Neural cell (in vitro differentiated cells): Measurements from ENCODE around the gene ABHD13. TPM values are rescaled to one million over a fixed set of nuclear protein-coding genes. Genes with fewer than 3 reads are reported as not detected.

ENCODE experiments used
- H2AFZ ChIP-seq: fragments of 200-600, 300-800 bp; sonication (generic), shearing (Covaris generic); 2 replicates; pipeline ENCODE4 v1.6.0; 2014; ENCODE audit warnings: low read depth, mild to moderate bottlenecking, antibody characterized with exemption, low read length, moderate library complexity
- H3F3A ChIP-seq: fragments of 200-600 bp; shearing (Covaris generic); 2 replicates; pipeline ENCODE4 v1.6.1; 2016; ENCODE audit warnings: mild to moderate bottlenecking, moderate library complexity, mixed read lengths, antibody characterized with exemption, low read length; ENCODE audit not compliant: insufficient read depth, poor library complexity, severe bottlenecking
- H3K27ac ChIP-seq: fragments of 200-600, 300-800 bp; sonication (generic), shearing (Covaris generic); 2 replicates; pipeline ENCODE4 v1.5.1; 2014; ENCODE audit warnings: mild to moderate bottlenecking, low read length, moderate library complexity
- H3K27me3 ChIP-seq: fragments of 300-800, 200-600 bp; sonication (generic), shearing (Covaris generic); 2 replicates; pipeline ENCODE4 v1.6.0; 2014; ENCODE audit warnings: mild to moderate bottlenecking, low read depth, low read length, moderate library complexity; ENCODE audit not compliant: insufficient read depth
- H3K36me3 ChIP-seq: fragments of 300-800, 200-600 bp; sonication (generic), shearing (Covaris generic); 2 replicates; pipeline ENCODE4 v1.5.1; 2014; ENCODE audit warnings: mild to moderate bottlenecking, antibody characterized with exemption, low read length, moderate library complexity; ENCODE audit not compliant: insufficient read depth
- H3K4me2 ChIP-seq: fragments of 300-800, 200-600 bp; sonication (generic), shearing (Covaris generic); 2 replicates; pipeline ENCODE4 v1.6.0; 2014; ENCODE audit warnings: mild to moderate bottlenecking, low read length
- H3K4me3 ChIP-seq: fragments of 300-800, 200-600 bp; sonication (generic), shearing (Covaris generic); 2 replicates; pipeline ENCODE4 v1.5.1; 2014; ENCODE audit warnings: mild to moderate bottlenecking, low read length, moderate library complexity
- H3K79me2 ChIP-seq: fragments of 200-600 bp; shearing (Covaris generic); replicated peaks from 2 replicates; pipeline ENCODE4 v1.6.0; 2014; ENCODE audit warnings: mild to moderate bottlenecking, low read length, moderate library complexity; ENCODE audit not compliant: insufficient read depth
- H3K9ac ChIP-seq: fragments of 300-800, 200-600 bp; sonication (generic), shearing (Covaris generic); 2 replicates; pipeline ENCODE4 v1.6.1; 2016; ENCODE audit warnings: mild to moderate bottlenecking, low read length, mixed read lengths
- H3K9me2 ChIP-seq: fragments of 200-600 bp; shearing (Covaris generic); 2 replicates; pipeline ENCODE4 v1.6.1; 2016; ENCODE audit warnings: mild to moderate bottlenecking, low read length, mixed read lengths; ENCODE audit not compliant: insufficient read depth
- H3K9me3 ChIP-seq: fragments of 200-600, 300-800 bp; sonication (generic), shearing (Covaris generic); 2 replicates; pipeline ENCODE4 v1.6.1; 2016; ENCODE audit warnings: mild to moderate bottlenecking, mixed run types, low read length, moderate library complexity, mixed read lengths
- H4K20me1 ChIP-seq: fragments of 200-600 bp; shearing (Covaris generic); 2 replicates; pipeline ENCODE4 v1.6.1; 2016; ENCODE audit warnings: mild to moderate bottlenecking, mixed run types; ENCODE audit not compliant: insufficient read depth
- EP300 ChIP-seq: fragments of 450-650 bp; conservative IDR thresholded peaks from 2 replicates; pipeline ENCODE4 v1.6.1; 2014; ENCODE audit warnings: antibody characterized with exemption, mild to moderate bottlenecking, moderate library complexity; ENCODE audit not compliant: poor library complexity, severe bottlenecking
- EZH2 ChIP-seq: fragments of 200-600, 300-800 bp; shearing (Covaris generic), sonication (generic); IDR thresholded peaks from 2 replicates; pipeline ENCODE4 v1.6.1; 2014; ENCODE audit warnings: antibody characterized with exemption, low read length, borderline replicate concordance, mild to moderate bottlenecking; ENCODE audit not compliant: insufficient read depth, poor library complexity, severe bottlenecking
- MXI1 ChIP-seq: fragments of 450-650 bp; conservative IDR thresholded peaks from 2 replicates; pipeline ENCODE4 v1.6.1; 2014; ENCODE audit warnings: antibody characterized with exemption, mild to moderate bottlenecking; ENCODE audit not compliant: poor library complexity, severe bottlenecking
- POLR2AphosphoS5 ChIP-seq: IDR thresholded peaks from 2 replicates; pipeline ENCODE4 v1.6.1; 2012
- RAD21 ChIP-seq: fragments of 450-650 bp; conservative IDR thresholded peaks from 2 replicates; pipeline ENCODE4 v1.6.1; 2014; ENCODE audit warnings: antibody characterized with exemption, mild to moderate bottlenecking, moderate library complexity
- SMC3 ChIP-seq: fragments of 450-650 bp; conservative IDR thresholded peaks from 2 replicates; pipeline ENCODE4 v1.6.1; 2014; ENCODE audit warnings: antibody characterized with exemption, mild to moderate bottlenecking, moderate library complexity; ENCODE audit not compliant: poor library complexity
- TAF1 ChIP-seq: IDR thresholded peaks from 2 replicates; pipeline ENCODE4 v1.6.1; 2012; ENCODE audit warnings: low read depth
- polyA plus RNA-seq: library from polyadenylated mRNA; depleted of rRNA; stranded (reverse); fragments of >200 nt; gene quantifications from 2 replicates; pipeline ENCODE4 v1.2.3, GENCODE V29; 2014
- TF ChIP-seq, protein P1 (sequence below): fragments of 450-650 bp; IDR thresholded peaks from 2 replicates; pipeline ENCODE4 v1.5.1; 2014; ENCODE audit warnings: antibody characterized with exemption, mild to moderate bottlenecking, moderate library complexity; ENCODE audit not compliant: poor library complexity, severe bottlenecking
- TF ChIP-seq, protein P2 (sequence below): IDR thresholded peaks from 2 replicates; pipeline ENCODE4 v1.6.1; 2012; ENCODE audit warnings: borderline replicate concordance

The ABHD13 gene
- polyA plus RNA-seq, 1 donor from 2014 or later = 14.4 TPM

DNA sequence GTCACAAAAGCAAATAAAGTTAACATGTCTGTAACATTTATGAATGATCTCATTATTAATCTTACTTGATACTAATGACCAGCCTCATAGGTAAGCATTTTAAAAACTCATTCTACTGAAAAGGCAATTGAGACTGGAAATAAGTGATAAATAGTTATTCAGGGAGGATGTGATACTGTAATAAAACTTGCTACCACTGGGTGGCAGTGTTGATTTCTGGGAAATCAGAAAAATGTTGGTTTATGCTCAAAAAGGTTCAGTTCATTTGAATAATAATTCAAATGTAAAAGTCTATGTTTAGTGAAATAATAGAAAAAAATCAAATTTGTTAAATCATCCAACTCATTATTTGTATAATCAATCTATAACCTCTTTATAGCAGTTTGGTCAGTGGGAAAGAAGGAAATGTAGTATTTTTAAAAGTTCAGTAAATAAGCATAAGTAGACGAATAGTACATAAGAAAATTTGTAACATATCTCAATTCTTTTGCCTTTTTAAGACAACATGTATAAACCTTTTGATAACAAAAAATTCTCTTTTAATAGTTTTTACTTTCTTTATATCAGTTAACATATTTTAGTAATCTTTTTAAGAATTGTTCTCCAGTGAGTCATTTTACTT, 9.6 kb downstream of the ABHD13 start:
- Histone ChIP-seq H2AFZ (no peak overlapping the region), H3K9me2 (no peaks in the 10 kb centered on the region), H3K36me3 (no peaks in the 10 kb centered on the region), H3K27me3 (no peaks in the 10 kb centered on the region), H3K4me3 (no peak overlapping the region), H3K27ac (peak overlapping the region; percentile 83), H3K9me3 (no peaks in the 10 kb centered on the region), H3K79me2 (peaks cover 44% of the 10 kb centered on the region), H3F3A (no peaks in the 10 kb centered on the region), H3K9ac (no peak overlapping the region), H3K4me2 (no peak overlapping the region), H4K20me1 (no peaks in the 10 kb centered on the region)
- TF ChIP-seq TAF1 (no peak), SMC3 (peak; percentile 84), RAD21 (peak; percentile 84), MXI1 (no peak)
- TF ChIP-seq, protein P1, sequence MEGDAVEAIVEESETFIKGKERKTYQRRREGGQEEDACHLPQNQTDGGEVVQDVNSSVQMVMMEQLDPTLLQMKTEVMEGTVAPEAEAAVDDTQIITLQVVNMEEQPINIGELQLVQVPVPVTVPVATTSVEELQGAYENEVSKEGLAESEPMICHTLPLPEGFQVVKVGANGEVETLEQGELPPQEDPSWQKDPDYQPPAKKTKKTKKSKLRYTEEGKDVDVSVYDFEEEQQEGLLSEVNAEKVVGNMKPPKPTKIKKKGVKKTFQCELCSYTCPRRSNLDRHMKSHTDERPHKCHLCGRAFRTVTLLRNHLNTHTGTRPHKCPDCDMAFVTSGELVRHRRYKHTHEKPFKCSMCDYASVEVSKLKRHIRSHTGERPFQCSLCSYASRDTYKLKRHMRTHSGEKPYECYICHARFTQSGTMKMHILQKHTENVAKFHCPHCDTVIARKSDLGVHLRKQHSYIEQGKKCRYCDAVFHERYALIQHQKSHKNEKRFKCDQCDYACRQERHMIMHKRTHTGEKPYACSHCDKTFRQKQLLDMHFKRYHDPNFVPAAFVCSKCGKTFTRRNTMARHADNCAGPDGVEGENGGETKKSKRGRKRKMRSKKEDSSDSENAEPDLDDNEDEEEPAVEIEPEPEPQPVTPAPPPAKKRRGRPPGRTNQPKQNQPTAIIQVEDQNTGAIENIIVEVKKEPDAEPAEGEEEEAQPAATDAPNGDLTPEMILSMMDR = peak; percentile 82

DNA sequence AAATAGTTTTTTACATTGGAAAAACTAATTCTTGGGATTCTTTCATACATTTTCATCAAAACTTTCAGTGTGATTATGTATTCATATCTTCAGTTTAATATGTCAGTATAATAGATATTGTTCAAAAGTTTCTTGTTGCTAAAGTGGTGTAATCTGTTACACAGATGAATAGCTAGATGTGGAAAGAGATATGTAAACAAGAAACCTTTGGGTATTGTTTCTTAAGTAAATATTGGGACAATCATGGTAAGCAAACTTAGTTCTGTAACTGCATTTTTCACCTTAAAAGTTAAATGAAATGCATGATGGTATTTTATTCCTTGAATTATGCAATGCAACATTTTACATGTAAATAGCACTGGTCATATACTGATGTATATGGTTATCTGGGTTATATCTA, 12.2 kb downstream of the ABHD13 start:
- H3K36me3 ChIP-seq = no peaks in the 10 kb centered on the region
- no peak overlapping the region for H2AFZ ChIP-seq
- no peaks in the 10 kb centered on the region for H3K9me3 ChIP-seq
- no peak overlapping the region for H3K4me3 ChIP-seq
- H3K79me2 ChIP-seq = peaks cover 18% of the 10 kb centered on the region
- no peak overlapping the region for H3K27ac ChIP-seq
- H3K4me2 ChIP-seq = no peak overlapping the region
- H3K27me3 ChIP-seq = no peaks in the 10 kb centered on the region
- no peak overlapping the region for H3K9ac ChIP-seq
- H3K9me2 ChIP-seq = no peaks in the 10 kb centered on the region
- H3F3A ChIP-seq = no peaks in the 10 kb centered on the region
- TF ChIP-seq, protein P1 = no peak
- no peak for TF ChIP-seq RAD21
- TF ChIP-seq EP300 = no peak
- TF ChIP-seq SMC3 = no peak
- TF ChIP-seq POLR2AphosphoS5 = no peak
- TF ChIP-seq TAF1 = no peak
- TF ChIP-seq EZH2 = no peak
- TF ChIP-seq, protein P2, sequence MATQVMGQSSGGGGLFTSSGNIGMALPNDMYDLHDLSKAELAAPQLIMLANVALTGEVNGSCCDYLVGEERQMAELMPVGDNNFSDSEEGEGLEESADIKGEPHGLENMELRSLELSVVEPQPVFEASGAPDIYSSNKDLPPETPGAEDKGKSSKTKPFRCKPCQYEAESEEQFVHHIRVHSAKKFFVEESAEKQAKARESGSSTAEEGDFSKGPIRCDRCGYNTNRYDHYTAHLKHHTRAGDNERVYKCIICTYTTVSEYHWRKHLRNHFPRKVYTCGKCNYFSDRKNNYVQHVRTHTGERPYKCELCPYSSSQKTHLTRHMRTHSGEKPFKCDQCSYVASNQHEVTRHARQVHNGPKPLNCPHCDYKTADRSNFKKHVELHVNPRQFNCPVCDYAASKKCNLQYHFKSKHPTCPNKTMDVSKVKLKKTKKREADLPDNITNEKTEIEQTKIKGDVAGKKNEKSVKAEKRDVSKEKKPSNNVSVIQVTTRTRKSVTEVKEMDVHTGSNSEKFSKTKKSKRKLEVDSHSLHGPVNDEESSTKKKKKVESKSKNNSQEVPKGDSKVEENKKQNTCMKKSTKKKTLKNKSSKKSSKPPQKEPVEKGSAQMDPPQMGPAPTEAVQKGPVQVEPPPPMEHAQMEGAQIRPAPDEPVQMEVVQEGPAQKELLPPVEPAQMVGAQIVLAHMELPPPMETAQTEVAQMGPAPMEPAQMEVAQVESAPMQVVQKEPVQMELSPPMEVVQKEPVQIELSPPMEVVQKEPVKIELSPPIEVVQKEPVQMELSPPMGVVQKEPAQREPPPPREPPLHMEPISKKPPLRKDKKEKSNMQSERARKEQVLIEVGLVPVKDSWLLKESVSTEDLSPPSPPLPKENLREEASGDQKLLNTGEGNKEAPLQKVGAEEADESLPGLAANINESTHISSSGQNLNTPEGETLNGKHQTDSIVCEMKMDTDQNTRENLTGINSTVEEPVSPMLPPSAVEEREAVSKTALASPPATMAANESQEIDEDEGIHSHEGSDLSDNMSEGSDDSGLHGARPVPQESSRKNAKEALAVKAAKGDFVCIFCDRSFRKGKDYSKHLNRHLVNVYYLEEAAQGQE = no peak
- TF ChIP-seq MXI1 = no peak
- no peaks in the 10 kb centered on the region for H4K20me1 ChIP-seq
